MV-4-11 (cell line): ENCODE results near the gene ZBTB44.

Experiments used
- DNase-seq: peaks from one replicate; lab custom pipeline; 2025; lab: John Stamatoyannopoulos, UW

The ZBTB44 gene, protein sequence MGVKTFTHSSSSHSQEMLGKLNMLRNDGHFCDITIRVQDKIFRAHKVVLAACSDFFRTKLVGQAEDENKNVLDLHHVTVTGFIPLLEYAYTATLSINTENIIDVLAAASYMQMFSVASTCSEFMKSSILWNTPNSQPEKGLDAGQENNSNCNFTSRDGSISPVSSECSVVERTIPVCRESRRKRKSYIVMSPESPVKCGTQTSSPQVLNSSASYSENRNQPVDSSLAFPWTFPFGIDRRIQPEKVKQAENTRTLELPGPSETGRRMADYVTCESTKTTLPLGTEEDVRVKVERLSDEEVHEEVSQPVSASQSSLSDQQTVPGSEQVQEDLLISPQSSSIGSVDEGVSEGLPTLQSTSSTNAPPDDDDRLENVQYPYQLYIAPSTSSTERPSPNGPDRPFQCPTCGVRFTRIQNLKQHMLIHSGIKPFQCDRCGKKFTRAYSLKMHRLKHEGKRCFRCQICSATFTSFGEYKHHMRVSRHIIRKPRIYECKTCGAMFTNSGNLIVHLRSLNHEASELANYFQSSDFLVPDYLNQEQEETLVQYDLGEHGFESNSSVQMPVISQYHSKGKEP

DNA sequence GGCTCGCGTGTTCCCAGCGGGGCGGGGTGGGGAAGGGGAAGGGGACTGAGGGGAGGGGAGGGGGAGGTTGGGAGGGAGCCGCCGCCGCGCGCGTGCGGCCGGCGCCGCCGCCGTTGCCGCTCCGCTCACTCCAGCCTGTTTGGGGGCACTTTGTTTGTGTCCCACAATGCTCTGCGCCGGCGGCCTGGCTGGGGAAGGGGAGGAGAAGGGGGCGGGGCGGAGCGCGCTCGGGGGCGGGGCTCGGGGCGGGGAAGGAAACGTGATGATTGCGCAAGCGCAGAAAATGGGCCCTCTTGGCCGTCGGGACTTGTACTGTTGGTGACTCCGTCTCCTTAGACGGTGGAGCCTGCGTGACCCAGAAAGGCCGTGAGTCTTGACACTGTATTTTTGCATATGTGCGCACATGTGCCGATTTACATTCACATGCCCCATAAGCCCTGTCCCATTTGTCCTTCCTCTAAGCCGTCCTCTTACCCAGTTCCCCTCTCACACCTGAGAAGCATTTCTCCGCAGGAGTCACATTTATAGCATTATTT is at the start of gene ZBTB44:
TSS of gene ZBTB44 (minus strand) at position 168 of the 536 bp plus-strand sequence. CDS start 53,044 bp downstream, outside the sequence.
- DNase-seq: peak; percentile 79

DNA sequence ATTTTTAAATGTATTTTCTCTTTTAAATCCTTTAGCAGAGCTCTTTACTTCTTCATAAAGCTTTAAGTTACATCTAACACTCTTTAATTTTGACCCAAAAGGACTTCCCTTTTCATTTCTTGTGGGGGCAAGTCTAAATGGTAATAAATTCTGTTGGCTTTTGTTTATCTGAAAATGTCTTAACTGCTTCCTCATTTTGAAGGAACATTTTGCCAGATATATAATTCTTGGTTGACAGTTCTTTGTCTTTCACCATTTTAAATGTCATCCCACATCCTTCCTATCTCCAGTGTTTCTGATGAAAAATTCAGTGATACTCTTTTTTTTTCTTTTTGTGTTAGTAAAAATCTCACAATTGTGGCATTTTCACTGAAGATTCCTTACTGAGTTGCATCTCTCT is 44.7 kb upstream of the ZBTB44 start:
- DNase-seq: peak; percentile 97

DNA sequence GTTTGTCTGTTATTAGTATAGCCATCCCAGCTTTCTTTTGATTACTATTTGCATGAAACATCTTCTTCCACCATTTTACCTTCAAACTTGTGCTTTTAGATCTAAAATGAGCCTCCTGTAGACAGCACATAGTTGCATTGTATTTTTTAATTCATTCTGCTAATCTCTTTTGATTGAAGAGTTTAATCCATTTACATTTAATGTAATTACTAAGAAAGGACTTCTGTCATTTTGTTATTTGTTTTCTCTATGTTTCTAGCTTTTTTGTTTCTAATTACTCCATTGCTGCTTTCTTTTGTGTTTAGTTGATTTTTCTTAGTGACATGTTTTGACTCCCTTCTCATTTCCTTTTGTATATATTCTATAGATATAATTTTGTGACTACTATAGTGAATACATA is 43.7 kb upstream of the ZBTB44 start:
- no peak for DNase-seq

DNA sequence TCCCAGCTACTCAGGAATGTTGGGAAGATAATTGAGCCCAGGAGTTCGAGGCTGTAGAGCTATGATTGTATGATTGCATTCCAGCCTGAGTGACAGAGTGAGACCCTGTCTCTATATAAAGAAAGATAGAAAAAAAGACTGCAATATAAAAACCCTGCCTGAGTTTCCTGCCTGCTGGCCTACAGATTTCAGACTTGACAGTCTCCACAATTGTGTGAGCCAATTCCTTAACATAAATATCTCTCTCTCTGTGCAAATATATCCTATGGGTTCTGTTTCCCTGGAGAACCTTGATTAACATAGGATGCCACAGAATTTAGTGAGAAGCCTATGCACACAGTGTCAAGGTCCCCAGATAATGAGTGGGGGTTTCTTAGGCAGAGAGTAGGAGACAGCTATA is 32.5 kb upstream of the ZBTB44 start:
- no peak for DNase-seq

DNA sequence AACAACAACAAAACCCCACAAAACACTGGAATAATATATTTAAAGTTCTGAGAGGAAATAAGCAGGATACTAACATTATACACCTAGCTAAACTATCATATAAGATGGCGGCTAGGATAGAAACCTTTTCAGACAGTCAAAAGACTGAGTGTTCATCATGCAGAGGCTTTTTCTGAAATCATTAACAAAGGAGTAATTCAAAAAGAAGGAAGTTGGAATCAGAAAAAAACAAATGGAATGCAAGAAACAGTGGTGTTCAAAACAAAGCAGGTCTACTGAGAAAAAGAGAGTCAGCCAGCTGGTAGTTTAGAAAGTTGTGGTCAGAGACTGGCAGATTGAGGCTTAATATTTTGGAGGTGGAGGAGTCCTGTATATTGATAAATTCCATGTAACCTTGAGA is 30.1 kb upstream of the ZBTB44 start:
- no peak for DNase-seq

DNA sequence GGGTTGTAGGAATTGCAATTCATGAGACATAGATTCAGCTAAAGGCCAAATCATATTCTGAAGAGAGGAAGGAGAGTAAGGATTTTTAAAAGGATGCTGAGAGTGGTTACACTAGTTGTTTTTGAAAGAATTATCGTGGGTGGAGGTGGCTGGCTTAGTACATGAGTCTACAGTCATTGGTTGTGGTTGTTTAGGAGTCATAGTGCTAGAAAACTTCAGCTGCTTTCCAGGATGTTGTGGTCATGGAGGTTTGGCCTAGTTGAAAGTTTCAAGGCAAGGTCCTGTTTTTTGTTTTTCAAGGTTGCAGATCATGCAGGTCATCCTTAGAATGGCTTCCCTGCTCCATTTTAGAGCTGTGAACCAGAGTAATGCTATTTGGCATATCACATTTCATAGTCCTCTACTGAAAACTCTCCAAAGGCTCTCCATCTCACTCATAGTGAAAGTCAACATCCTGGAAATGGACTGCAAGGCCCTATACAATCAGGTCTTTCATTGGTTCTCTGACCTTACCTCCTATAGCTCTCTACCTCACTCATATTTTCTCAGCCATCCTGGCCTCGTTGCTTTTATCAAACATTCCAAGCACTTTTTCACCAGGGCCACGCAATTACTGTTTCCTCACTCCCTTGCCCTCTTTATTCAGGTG is 26.1 kb upstream of the ZBTB44 start:
- peak; percentile 56 for DNase-seq

DNA sequence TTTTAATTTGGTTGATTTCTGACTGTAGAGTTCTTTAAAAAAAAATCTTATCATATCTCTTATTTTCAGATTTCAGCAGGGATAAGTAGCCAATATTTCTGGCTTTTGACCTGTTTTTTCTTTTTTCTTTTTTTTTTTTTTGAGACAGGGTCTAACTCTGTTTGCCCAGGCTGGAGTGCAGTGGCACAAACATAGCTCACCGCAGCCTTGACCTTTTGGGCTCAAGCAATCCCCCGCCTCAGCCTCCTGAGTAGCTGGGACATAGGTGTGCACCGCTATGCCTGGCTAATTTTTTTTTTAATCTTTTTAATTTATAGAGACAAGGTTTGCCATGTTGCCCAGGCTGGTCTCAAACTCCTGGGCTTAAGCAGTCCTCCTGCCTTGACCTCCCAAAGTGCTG is 23.9 kb upstream of the ZBTB44 start:
- no peak for DNase-seq

DNA sequence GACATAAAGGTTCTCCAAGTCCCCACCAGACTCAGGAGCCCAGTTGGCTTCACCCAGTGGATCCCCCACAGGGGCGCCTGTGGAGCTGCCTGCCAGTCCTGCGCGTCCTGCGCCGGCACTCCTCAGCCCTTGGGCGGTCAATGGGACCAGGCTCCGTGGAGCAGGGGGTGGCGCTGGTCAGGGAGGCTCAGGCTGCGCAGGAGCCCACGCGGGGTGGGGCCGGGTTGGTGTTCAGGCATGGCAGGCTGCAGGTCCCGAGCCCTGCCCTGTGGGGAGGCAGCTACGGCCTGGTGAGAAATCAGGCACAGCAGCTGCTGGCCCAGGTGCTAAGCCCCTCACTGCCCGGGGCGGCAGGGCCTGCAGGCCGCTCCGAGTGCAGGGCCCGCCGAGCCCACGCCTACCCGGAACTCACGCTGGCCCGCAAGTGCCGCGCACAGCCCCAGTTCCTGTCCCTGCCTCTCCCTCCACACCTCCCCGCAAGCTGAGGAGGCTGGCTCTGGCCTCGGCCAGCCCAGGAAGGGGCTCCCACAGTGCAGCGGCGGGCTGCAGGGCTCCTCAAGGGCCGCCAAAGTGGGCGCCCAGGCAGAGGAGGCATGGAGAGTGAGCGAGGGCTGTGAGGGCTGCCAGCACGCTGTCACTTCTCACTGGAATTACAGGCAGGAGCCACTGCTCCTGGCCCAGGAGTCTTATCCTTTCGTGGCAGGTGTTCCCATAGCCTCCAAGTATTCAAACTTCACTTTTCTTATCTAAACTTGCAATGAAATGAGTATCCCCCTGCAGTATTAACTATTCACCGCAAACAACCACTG is 22.8 kb upstream of the ZBTB44 start:
- DNase-seq: no peak

DNA sequence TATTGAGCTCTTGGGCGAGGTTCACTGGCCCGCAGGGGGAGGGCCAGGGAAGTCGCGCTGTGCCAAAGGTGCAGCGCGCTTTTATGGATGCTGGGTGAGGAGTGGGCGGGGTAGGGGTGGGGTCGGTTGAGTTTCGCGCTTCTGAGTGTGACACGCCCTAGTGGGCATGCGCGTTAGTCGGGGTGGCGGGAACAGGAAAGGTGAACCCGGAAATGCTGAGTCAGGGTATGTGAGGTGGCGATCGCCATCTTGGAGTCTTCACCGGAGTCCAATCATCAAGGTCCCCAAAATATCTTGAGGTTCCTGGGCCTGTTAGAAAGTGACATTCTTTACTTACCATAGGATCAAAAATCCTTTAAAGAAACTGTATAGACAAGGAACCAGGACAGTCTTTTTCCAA is 16.7 kb upstream of the ZBTB44 start:
- peak; percentile 65 for DNase-seq

DNA sequence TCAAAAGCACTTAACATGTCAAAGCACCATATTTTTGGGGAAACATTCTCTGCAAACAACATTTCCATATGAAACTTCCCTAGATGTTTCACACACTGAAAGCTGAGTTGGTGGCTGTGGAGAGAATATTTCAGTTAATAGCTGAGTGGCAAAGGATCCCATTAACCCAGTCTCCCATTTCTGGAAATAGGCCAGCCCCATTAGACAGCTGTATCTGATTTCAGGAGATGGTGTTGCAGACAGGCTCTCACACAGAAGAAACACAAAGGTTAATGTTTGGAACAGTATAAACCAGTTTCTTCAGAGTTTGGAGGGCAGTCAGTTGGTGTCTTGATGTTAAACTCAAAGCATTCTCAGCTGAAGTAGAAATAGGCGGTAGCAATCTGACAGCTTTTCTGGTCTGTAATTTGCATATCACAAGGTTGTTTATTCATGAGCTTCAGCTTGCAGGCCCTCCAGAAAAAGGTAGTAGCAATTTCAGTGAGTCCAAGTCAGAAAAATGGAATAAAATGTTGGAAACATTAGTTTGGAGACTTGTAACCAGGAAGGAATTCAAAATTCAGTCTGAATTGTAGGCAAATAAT is 15.5 kb upstream of the ZBTB44 start:
- no peak for DNase-seq

DNA sequence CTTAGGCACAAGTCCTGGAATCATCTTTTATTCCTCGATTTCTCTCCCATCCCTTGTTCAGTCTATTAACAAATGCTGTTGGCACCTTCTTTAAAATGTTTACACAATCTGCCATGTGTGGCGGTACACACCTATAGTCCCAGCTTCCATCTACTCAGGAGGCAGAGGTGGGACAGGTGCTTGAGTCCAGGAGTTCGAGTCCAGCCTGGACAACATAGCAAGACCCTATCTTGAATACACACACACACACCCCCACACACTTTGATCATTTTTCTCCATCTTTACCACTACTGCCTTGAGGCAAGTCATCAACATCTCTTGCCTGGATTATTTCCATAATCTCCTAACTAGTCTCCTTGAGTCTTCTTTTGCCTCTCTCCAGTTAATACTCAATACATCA is 13.7 kb upstream of the ZBTB44 start:
- DNase-seq: no peak

DNA sequence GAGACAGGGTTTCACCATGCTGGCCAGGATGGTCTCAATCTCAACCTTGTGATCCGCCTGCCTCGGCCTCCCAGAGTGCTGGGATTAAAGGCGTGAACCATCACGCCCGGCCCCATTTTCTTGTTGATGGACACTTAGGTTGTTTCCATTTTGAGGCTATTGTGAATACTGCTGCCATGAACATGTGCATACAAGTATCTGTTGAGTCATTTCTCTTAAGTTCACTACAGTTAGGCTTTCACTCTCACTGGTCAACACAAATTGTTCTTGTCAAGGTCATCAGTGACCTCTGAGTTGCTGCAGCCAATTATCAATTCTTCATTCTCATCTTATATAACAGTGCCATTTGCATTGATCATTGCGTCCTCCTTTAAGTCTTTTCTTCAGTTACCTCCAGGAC is 13.0 kb upstream of the ZBTB44 start:
- DNase-seq: no peak

DNA sequence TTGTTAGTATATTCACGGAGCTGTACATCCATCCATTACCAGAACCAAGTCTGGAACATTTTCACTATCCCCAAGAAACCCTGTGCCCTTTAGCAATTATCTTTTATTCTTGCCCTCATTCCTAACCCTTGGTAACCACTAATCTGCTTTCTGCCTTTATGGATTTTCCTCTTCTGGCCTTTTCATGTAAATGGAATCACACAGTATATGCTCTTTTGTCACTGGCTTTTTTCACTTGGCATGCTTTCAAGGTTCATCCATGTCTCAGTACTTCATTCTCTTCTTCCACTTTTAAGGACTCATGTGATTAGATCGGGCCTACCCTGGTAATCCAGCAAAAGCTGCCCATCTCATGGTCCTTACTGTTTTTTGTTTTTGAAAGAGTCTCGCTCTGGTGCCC is 11.0 kb upstream of the ZBTB44 start:
- no peak for DNase-seq

DNA sequence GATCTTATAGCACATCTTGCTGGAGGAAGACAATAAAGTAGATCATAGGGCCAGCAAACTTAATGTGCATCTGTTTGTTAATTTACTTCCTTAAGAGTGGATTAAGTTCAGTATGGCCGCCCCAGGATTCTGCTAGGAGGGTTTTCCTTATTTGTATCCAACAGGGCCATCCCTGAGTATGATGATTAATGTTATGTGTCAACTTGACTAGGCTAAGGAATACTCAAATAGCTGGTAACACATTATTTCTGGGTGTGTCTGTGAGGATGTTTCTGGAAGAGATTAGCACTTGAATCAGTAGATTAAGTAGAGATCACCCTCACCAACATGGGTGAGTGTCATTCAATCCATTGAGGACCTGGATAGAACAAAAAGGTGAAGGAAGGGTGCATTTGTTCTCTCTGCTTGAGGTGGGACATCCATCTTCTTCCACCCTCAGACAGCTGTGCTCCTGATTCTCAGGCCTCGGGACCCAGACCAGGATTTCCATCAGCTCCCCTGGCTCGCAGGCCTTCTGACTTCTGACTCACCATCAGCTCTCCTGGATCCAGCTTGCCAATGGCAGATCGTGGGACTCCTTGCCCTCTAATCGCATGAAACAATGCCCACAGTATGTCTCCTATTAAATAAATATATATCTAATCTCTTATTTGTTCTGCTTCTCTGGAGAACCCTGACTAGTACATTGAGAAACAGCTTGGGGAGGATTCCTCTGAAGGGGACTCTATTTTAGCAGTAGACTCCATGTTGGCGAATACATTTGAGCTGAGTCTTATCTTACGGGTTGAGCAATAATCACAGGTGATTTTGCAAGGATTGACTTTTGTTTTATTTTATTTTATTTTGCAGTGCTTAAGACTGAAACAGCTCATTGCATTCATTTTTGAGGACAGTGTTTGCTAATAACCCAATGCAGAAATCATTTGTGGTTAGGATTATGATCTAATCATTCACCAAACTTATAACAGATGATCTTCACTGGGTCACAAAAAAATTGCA is 9.0 kb upstream of the ZBTB44 start:
- no peak for DNase-seq

DNA sequence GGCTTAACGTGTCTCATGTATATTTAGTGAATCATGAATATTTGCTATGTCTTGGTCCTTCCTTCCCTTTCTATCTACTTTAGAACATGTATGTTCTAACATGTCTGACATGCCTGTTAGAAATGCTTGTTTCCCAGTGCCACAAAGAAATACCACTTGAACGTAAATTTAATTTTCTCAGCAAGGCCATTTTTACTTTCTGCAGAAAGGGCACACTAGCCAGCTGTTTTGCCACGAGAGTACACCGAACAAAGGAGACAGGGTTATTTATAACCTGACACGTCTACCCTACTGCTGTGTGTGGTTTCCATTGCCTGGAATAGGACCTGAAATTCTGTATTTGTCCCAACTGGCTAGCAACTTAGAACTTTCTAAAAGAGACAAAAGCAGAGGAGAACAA is 7.4 kb upstream of the ZBTB44 start:
- no peak for DNase-seq

DNA sequence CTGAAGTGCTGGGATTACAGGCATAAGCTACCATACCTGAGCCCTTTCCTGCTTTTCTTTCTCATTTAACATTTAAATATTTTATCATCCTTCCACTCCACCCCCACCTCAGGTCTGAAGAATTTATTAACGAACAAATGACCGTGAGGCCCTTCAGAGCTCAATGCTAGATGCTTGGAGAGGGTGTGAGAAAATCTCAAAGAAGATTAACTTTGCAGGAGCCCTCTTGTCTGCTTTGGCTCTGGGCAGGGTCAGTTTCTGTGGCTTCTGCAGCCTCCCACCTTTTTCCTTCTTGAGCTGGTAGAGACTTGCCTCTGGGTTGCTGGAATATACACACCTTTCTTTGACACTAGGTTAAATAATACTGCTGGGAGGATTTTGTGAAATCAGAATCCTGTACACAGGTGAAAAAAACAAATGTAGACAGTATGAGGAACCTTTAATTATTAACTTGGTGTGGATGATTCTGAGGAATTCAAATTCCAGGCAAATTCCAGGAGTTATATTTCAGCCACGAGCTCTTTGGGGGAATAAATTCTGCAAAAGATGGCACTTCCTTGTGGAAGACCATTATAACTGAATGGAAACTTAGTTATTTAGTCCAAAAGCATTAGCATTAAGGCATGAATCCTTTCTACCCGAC is 3.4 kb upstream of the ZBTB44 start:
- no peak for DNase-seq

DNA sequence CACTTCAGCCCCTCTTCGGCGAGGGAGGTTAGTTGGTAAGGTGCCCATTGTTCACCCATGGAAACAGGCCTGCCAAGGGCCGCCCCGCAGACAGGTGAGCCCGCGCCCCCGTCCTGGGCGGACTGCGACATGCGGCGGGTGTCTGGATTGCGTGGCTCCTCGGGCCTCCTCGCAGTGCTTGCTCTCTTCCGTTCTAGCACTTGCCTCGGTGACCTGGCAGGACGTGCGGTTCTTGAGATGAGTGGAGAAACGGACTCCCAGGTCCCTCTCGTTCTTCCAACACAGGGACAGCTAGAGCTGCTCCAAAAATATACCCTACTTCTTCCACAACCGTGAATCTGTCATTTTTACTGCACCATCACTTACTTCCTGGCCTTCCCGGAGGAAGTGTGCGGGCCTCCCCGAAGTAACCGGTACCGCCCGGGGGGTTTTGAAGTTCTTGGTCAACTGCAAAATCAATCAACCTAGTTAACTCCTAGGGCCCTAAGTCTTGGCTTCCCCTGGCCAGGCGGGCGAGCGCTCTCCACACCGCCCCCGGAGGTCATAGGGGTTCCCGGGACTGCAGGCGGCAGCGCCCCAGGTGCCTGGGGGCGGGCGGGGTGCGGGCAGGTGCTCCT is 745 bp upstream of the ZBTB44 start:
- DNase-seq: no peak

DNA sequence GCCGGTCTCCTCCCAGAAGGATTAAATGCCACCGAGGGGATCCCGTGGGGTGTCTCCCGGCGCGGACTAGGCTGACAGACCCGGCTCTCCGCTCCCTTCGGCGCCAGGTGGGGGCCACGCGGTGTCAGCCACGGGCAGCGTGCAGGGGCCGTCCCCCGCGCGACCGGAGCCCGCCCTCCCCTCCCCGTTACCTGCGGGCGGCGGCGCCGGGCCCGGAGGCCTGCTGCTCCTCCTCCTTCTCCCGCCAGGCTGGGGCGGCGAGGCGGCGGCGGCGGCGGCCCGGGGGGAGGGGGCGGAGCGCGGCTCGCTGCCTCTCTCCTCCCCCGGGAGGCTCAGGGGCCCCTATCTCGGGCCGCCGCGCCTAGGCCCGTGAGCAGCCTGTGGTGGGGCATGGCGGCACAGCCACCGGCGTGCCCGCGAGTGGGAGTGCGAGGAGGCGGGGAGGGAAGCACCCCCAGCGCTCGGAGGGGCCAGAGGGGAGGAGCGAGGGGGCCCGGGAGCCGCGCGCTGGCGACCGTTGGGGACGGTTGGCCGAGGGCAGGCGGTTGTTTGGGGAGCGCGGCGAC is 450 bp downstream of the ZBTB44 start:
- peak; percentile 59 for DNase-seq
